ENCODE data around the gene PSMD14. TPM values are rescaled to one million over a fixed set of nuclear protein-coding genes. Genes with fewer than 3 reads are reported as not detected.

PSMD14 gene
- 81.1 and 85.3 TPM in 2 replicates for total RNA-seq (2022)
- percentile 92 among the genes with signal in this experiment for Bru-seq, nascent RNA
- BruChase-seq, experiment 1, labeled RNA remaining after a 2-hour chase: percentile 78 among the genes with signal in this experiment
- percentile 80 among the genes with signal in this experiment for BruChase-seq, experiment 2, labeled RNA remaining after a 6-hour chase
- long read RNA-seq, transcript PSMD14-201 (12 exons, 1,954 nt): major isoform, 325 of 350 reads
- long read RNA-seq, partial matches to known transcripts: 7 of 350 reads
- long read RNA-seq, other reads (novel, unspliced or antisense): 17 of 350 reads

DNA sequence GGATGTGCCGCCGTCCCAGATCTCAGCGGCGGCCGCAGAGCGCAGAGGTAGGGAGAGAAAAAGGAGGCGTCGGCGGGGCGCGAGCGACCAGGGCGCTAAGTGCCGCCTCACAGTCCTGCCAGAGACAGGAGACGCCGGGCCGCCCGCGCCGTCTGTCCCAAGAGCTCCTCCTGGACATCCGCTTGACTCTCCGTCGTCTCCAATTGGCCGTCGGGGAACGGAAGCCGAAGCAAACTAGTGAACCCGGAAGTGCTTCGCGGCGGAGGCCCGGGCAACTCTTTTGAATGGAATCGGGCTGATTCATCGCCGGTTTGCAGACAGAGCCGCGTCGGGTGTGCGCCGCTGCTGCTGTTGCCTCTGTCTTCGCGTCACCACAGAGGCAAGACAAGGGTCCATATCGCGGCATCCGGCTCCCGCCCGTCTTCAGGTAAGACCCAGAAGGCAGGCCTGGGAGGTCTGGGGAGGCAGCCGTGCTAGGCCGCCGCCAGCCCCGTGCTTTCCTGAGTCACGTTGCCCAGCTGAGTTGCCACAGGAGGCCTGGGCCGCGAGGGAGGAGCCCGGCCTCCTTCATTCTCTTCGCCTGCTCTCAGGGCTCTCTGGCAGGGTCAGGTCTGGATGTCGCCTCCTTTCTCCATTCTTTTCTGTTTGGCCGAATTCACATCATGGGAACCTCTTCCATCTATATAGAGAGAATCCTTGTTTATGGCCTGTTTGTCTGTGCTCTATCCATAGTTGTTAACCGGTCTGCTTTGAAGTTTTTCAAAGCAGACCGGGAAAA is at the start of gene PSMD14:
PSMD14 (plus strand) TSS at position 248 of the 778 bp plus-strand sequence. CDS start 10,401 bp downstream, outside the sequence.
- Histone ChIP-seq H3K9me3 (0 out of 2 replicates have a peak, but pooled peaks cover 3% of the 10 kb centered on the region), H3K36me3 (ENCODE audit: control insufficient read depth, insufficient read depth, low read length) (no peaks in the 10 kb centered on the region), H3K4me3 (ENCODE audit: low read depth, low read length) (peak within 1 kb of the TSS; percentile 88), H3K4me1 (peaks cover 5% of the 10 kb centered on the region), H3K27me3 (replicated peaks; ENCODE audit: control insufficient read depth, insufficient read depth, low read length) (no peaks in the 10 kb centered on the region)
- Mint-ChIP-seq H3K9me3 (ENCODE audit: unreplicated experiment) (no peaks in the 10 kb centered on the region), H3K4me1 (ENCODE audit: low read depth, unreplicated experiment) (peaks cover 13% of the 10 kb centered on the region), H3K27me3 (ENCODE audit: insufficient read depth, unreplicated experiment) (no peaks in the 10 kb centered on the region), H3K36me3 (ENCODE audit: insufficient read depth, unreplicated experiment) (peaks cover 13% of the 10 kb centered on the region), H3K27ac (ENCODE audit: unreplicated experiment) (peak within 1 kb of the TSS; percentile 98), H3K4me3 (ENCODE audit: unreplicated experiment) (peak within 1 kb of the TSS; percentile 98)
- TF ChIP-seq, protein P1, sequence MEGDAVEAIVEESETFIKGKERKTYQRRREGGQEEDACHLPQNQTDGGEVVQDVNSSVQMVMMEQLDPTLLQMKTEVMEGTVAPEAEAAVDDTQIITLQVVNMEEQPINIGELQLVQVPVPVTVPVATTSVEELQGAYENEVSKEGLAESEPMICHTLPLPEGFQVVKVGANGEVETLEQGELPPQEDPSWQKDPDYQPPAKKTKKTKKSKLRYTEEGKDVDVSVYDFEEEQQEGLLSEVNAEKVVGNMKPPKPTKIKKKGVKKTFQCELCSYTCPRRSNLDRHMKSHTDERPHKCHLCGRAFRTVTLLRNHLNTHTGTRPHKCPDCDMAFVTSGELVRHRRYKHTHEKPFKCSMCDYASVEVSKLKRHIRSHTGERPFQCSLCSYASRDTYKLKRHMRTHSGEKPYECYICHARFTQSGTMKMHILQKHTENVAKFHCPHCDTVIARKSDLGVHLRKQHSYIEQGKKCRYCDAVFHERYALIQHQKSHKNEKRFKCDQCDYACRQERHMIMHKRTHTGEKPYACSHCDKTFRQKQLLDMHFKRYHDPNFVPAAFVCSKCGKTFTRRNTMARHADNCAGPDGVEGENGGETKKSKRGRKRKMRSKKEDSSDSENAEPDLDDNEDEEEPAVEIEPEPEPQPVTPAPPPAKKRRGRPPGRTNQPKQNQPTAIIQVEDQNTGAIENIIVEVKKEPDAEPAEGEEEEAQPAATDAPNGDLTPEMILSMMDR (IDR thresholded peaks at IDR 0.05; ENCODE audit: insufficient read depth in 1 of 2, low read depth in 1 of 2, low read length in 1 of 2, severe bottlenecking in 1 of 2, unreplicated experiment in 1 of 2): no peak
- intact Hi-C loops (cut with micrococcal nuclease; ENCODE audit: unreplicated experiment): loop anchor here (2.0 kb wide), 1 partner anchor 108 kb away; the partner anchor contains the start of gene TBR1
- no TSS peak for BruUV-seq (replicated peaks)
- CTCF ChIA-PET: interaction anchor here (0.7 kb wide), 1 partner anchor 25 kb away, joined by 3 read pairs; no protein-coding TSS in a partner anchor
- POLR2A ChIA-PET: no interaction called here
- DNase-seq: peak; percentile 93 to 95

DNA sequence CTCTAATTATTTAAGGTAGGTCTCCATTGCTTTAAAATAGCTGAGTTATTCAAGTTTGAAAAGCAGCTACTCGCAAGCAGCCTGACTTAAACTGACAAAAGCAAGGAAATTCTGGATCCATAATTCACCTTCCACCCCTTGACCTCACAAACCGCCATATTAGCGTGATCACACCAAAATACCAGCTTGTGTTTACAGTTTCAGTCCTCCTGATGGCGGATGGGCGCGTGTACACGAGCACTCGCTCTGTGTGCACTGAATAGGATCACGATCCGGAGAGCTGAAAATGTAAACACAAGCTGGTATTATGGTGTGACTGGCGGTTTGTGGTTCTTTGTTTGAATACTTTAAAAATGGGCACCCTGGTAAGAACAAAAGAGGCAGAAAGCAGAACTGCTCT is 42.4 kb upstream of the PSMD14 start:
- Histone ChIP-seq H3K9me3 (no peaks in the 10 kb centered on the region), H3K27me3 (replicated peaks; ENCODE audit: control insufficient read depth, insufficient read depth, low read length) (no peaks in the 10 kb centered on the region), H3K4me1 (no peaks in the 10 kb centered on the region), H3K4me3 (ENCODE audit: low read depth, low read length) (no peak overlapping the region), H3K36me3 (ENCODE audit: control insufficient read depth, insufficient read depth, low read length) (no peaks in the 10 kb centered on the region)
- Mint-ChIP-seq H3K27me3 (ENCODE audit: insufficient read depth, unreplicated experiment) (no peaks in the 10 kb centered on the region), H3K4me1 (ENCODE audit: low read depth, unreplicated experiment) (no peaks in the 10 kb centered on the region), H3K36me3 (ENCODE audit: insufficient read depth, unreplicated experiment) (no peaks in the 10 kb centered on the region), H3K9me3 (ENCODE audit: unreplicated experiment) (no peaks in the 10 kb centered on the region), H3K27ac (ENCODE audit: unreplicated experiment) (no peak overlapping the region), H3K4me3 (ENCODE audit: unreplicated experiment) (no peak overlapping the region)
- no peak for DNase-seq
- CTCF ChIA-PET: no interaction called here
- BruUV-seq (replicated peaks): no TSS peak
- POLR2A ChIA-PET: no interaction called here
- TF ChIP-seq, protein P1 (IDR thresholded peaks at IDR 0.05; ENCODE audit: insufficient read depth in 1 of 2, low read depth in 1 of 2, low read length in 1 of 2, severe bottlenecking in 1 of 2, unreplicated experiment in 1 of 2): no peak
- intact Hi-C loops (cut with micrococcal nuclease; ENCODE audit: unreplicated experiment): loop anchor here (5.0 kb wide), 1 partner anchor 269 kb away; no protein-coding TSS in a partner anchor

DNA sequence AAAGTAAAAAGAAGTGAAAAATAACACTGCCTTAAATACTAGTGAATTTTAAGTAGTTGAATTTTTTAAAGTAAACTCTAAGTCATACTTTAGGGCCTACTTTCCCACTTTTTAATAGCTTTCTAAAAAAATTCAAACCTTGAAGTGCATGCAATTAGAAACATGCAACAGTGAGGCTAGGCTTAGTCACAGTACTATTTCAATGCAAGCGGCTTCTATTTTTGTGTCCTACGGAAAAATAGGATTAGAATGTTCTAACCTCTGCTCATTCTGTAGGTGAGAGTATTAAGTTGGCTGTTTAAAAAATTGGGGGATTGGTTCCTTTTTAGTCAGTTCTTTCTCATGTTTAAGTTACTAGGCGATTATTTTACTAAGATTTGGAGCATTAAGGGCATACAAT is 39.1 kb upstream of the PSMD14 start:
- intact Hi-C loops (cut with micrococcal nuclease; ENCODE audit: unreplicated experiment): loop anchor here (5.0 kb wide), 1 partner anchor 272 kb away; no protein-coding TSS in a partner anchor
- no TSS peak for BruUV-seq (replicated peaks)
- CTCF ChIA-PET: no interaction called here
- H3K36me3 Mint-ChIP-seq (ENCODE audit: insufficient read depth, unreplicated experiment): no peaks in the 10 kb centered on the region
- no peaks in the 10 kb centered on the region for H3K36me3 ChIP-seq (ENCODE audit: control insufficient read depth, insufficient read depth, low read length)
- no peaks in the 10 kb centered on the region for H3K27me3 Mint-ChIP-seq (ENCODE audit: insufficient read depth, unreplicated experiment)
- 0 out of 2 replicates have a peak, but pooled peaks cover 4% of the 10 kb centered on the region for H3K9me3 ChIP-seq
- H3K4me3 ChIP-seq (ENCODE audit: low read depth, low read length): no peak overlapping the region
- DNase-seq: no peak
- H3K9me3 Mint-ChIP-seq (ENCODE audit: unreplicated experiment): peaks cover 7% of the 10 kb centered on the region
- POLR2A ChIA-PET: no interaction called here
- no peaks in the 10 kb centered on the region for H3K27me3 ChIP-seq (replicated peaks; ENCODE audit: control insufficient read depth, insufficient read depth, low read length)
- H3K4me3 Mint-ChIP-seq (ENCODE audit: unreplicated experiment): no peak overlapping the region
- H3K4me1 ChIP-seq: no peaks in the 10 kb centered on the region
- H3K4me1 Mint-ChIP-seq (ENCODE audit: low read depth, unreplicated experiment): no peaks in the 10 kb centered on the region
- TF ChIP-seq, protein P1 (IDR thresholded peaks at IDR 0.05; ENCODE audit: insufficient read depth in 1 of 2, low read depth in 1 of 2, low read length in 1 of 2, severe bottlenecking in 1 of 2, unreplicated experiment in 1 of 2): no peak
- no peak overlapping the region for H3K27ac Mint-ChIP-seq (ENCODE audit: unreplicated experiment)
